WTC11 (cell line): ENCODE results near the gene CALCB. TPM values are rescaled to one million over a fixed set of nuclear protein-coding genes. Genes with fewer than 3 reads are reported as not detected.

ENCODE experiments used
- ATAC-seq: fragments of 200-7000 bp; cut with Tn5 transposase; 2 replicates; pipeline ENCODE4 v1.10.0; 2021; ENCODE audit warnings: mild to moderate bottlenecking, moderate library complexity
- CTCF ChIA-PET: fragments of 300-600 bp; sonication (Branson Sonifier 250); formaldehyde crosslinking; loops from one replicate; lab custom pipeline; 2021; ENCODE audit warnings: antibody characterized with exemption; lab: Charles Lee
- POLR2A ChIA-PET: fragments of 350-600 bp; sonication (Branson Sonifier 250); formaldehyde crosslinking; loops from one replicate; lab custom pipeline; 2021; ENCODE audit warnings: antibody characterized with exemption; lab: Charles Lee
- DNase-seq: peaks from one replicate; pipeline ENCODE4 v3.0.0; 2021; ENCODE audit warnings: low spot score
- H3K27ac Mint-ChIP-seq: 2 replicates; pipeline ENCODE4 v1.8.0; 2021; ENCODE audit warnings: mixed read lengths
- H3K27me3 Mint-ChIP-seq: 2 replicates; pipeline ENCODE4 v1.8.0; 2021; ENCODE audit warnings: low read depth, mild to moderate bottlenecking, moderate library complexity, mixed read lengths
- H3K36me3 Mint-ChIP-seq: 2 replicates; pipeline ENCODE4 v1.8.0; 2021; ENCODE audit warnings: mixed read lengths
- H3K4me1 Mint-ChIP-seq: 2 replicates; pipeline ENCODE4 v1.8.0; 2022; ENCODE audit warnings: mixed read lengths
- H3K4me3 Mint-ChIP-seq: 2 replicates; pipeline ENCODE4 v1.8.0; 2021; ENCODE audit warnings: mild to moderate bottlenecking, moderate library complexity, mixed read lengths
- H3K9me3 Mint-ChIP-seq: 2 replicates; pipeline ENCODE4 v1.8.0; 2021; ENCODE audit warnings: mixed read lengths
- CBFB ChIP-seq: sonication (generic); formaldehyde crosslinking; IDR thresholded peaks from 2 replicates; pipeline ENCODE4 v1.8.1; 2022; ENCODE audit warnings: mild to moderate bottlenecking, low read depth, missing genetic modification reagents
- ELF4 ChIP-seq: sonication (generic); formaldehyde crosslinking; IDR thresholded peaks from 2 replicates; pipeline ENCODE4 v1.8.1; 2022; ENCODE audit warnings: low read depth, mild to moderate bottlenecking, moderate library complexity, missing genetic modification reagents
- FOXK1 ChIP-seq: sonication (generic); formaldehyde crosslinking; IDR thresholded peaks from 2 replicates; pipeline ENCODE4 v1.8.0; 2022; ENCODE audit warnings: mild to moderate bottlenecking, moderate library complexity, missing genetic modification reagents
- FOXP1 ChIP-seq: sonication (generic); formaldehyde crosslinking; IDR thresholded peaks from 2 replicates; pipeline ENCODE4 v1.8.0; 2022; ENCODE audit warnings: missing genetic modification reagents, mild to moderate bottlenecking, moderate library complexity, borderline replicate concordance
- IRF2 ChIP-seq: sonication (generic); formaldehyde crosslinking; IDR thresholded peaks from 2 replicates; pipeline ENCODE4 v1.8.0; 2022; ENCODE audit warnings: low read depth, missing genetic modification reagents, borderline replicate concordance
- JUN ChIP-seq: sonication (generic); formaldehyde crosslinking; IDR thresholded peaks from 2 replicates; pipeline ENCODE4 v1.8.0; 2023; ENCODE audit warnings: mild to moderate bottlenecking, missing genetic modification reagents
- NR2C2 ChIP-seq: sonication (generic); formaldehyde crosslinking; IDR thresholded peaks from 2 replicates; pipeline ENCODE4 v1.8.0; 2022; ENCODE audit warnings: mild to moderate bottlenecking, missing genetic modification reagents
- OVOL2 ChIP-seq: fragments of 250-450 bp; sonication (Bioruptor Pico); IDR thresholded peaks from 2 replicates; pipeline ENCODE4 v1.9.0; 2021; ENCODE audit warnings: mild to moderate bottlenecking, borderline replicate concordance
- PRRX2 ChIP-seq: fragments of 250-450 bp; sonication (Bioruptor Pico); IDR thresholded peaks from 2 replicates; pipeline ENCODE4 v1.8.0; 2021; ENCODE audit warnings: mild to moderate bottlenecking
- RORB ChIP-seq: fragments of 250-450 bp; sonication (Bioruptor Pico); IDR thresholded peaks from 2 replicates; pipeline ENCODE4 v1.9.0; 2021; ENCODE audit warnings: mild to moderate bottlenecking
- SP1 ChIP-seq: sonication (generic); formaldehyde crosslinking; conservative IDR thresholded peaks from 2 replicates; pipeline ENCODE4 v1.8.1; 2022; ENCODE audit warnings: missing genetic modification reagents
- TP53 ChIP-seq: sonication (generic); formaldehyde crosslinking; IDR thresholded peaks from 2 replicates; pipeline ENCODE4 v1.8.1; 2023; ENCODE audit warnings: mild to moderate bottlenecking, missing genetic modification reagents
- USF1 ChIP-seq: sonication (generic); formaldehyde crosslinking; IDR thresholded peaks from 2 replicates; pipeline ENCODE4 v1.8.0; 2022; ENCODE audit warnings: mild to moderate bottlenecking, missing genetic modification reagents
- ZBTB43 ChIP-seq: sonication (generic); formaldehyde crosslinking; IDR thresholded peaks from 2 replicates; pipeline ENCODE4 v1.8.1; 2023; ENCODE audit warnings: mild to moderate bottlenecking, missing genetic modification reagents
- ZNF317 ChIP-seq: sonication (generic); formaldehyde crosslinking; IDR thresholded peaks from 2 replicates; pipeline ENCODE4 v1.8.1; 2023; ENCODE audit warnings: low read depth, mild to moderate bottlenecking, moderate library complexity, missing genetic modification reagents, borderline replicate concordance
- total RNA-seq: library from RNA; stranded (reverse); gene quantifications from 3 replicates; pipeline ENCODE4 v1.2.3, GENCODE V29; 2021
- TF ChIP-seq, protein P1 (sequence below): sonication (generic); formaldehyde crosslinking; IDR thresholded peaks from 2 replicates; pipeline ENCODE4 v1.8.1; 2022; ENCODE audit warnings: mild to moderate bottlenecking, moderate library complexity, missing genetic modification reagents
- TF ChIP-seq, protein P2 (sequence below): sonication (generic); formaldehyde crosslinking; IDR thresholded peaks from 2 replicates; pipeline ENCODE4 v1.8.1; 2022; ENCODE audit warnings: mild to moderate bottlenecking, missing genetic modification reagents, moderate library complexity, borderline replicate concordance
- TF ChIP-seq, protein P3 (sequence below): sonication (generic); formaldehyde crosslinking; IDR thresholded peaks from 2 replicates; pipeline ENCODE4 v1.8.1; 2022; ENCODE audit warnings: missing genetic modification reagents, borderline replicate concordance
- TF ChIP-seq, protein P4 (sequence below): sonication (generic); formaldehyde crosslinking; IDR thresholded peaks from 2 replicates; pipeline ENCODE4 v1.8.1; 2023; ENCODE audit warnings: mild to moderate bottlenecking, missing genetic modification reagents, borderline replicate concordance
- TF ChIP-seq, protein P5 (sequence below): sonication (generic); formaldehyde crosslinking; IDR thresholded peaks from 2 replicates; pipeline ENCODE4 v1.8.1; 2022; ENCODE audit warnings: low read depth, missing genetic modification reagents, borderline replicate concordance

CALCB gene
- total RNA-seq, 1 experiment from 2014 or later: 3.2 TPM

DNA sequence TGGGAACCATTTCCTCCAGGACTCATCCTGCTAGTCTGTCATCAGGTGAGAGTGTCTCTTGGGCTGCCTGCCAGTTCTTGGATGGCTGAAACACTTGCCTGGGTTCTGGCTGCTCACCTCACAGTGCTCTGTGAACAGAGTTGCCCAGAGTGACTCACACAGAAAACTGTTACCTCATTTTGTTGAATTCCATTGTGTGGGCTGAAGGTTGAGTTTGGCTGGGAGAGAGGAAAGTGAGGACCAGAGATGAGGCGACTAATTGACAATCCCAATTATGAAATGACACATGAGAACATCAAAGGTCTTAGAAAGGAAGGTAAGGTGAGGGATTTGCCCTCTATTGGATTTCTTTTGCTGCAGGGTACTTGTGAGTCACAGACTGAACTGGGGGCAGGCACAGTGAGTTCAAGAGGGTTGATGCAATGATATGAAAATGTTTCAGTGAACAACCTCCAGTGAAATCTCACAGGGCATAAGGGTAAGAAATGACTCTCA is 20.2 kb upstream of the CALCB start:
- TF ChIP-seq, protein P1, sequence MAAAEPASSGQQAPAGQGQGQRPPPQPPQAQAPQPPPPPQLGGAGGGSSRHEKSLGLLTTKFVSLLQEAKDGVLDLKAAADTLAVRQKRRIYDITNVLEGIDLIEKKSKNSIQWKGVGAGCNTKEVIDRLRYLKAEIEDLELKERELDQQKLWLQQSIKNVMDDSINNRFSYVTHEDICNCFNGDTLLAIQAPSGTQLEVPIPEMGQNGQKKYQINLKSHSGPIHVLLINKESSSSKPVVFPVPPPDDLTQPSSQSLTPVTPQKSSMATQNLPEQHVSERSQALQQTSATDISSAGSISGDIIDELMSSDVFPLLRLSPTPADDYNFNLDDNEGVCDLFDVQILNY (CRISPR knock-in tag): no peak
- TF ChIP-seq ZBTB43 (CRISPR knock-in tag) (no peak), PRRX2 (no peak), NR2C2 (CRISPR knock-in tag) (no peak), ZNF317 (CRISPR knock-in tag) (no peak), ELF4 (CRISPR knock-in tag) (no peak), RORB (no peak), JUN (CRISPR knock-in tag) (no peak), SP1 (no peak), TP53 (no peak), FOXK1 (CRISPR knock-in tag) (no peak), FOXP1 (CRISPR knock-in tag) (no peak), CBFB (CRISPR knock-in tag) (no peak), IRF2 (CRISPR knock-in tag) (no peak), USF1 (no peak), OVOL2 (CRISPR knock-in tag) (no peak)
- TF ChIP-seq, protein P2, sequence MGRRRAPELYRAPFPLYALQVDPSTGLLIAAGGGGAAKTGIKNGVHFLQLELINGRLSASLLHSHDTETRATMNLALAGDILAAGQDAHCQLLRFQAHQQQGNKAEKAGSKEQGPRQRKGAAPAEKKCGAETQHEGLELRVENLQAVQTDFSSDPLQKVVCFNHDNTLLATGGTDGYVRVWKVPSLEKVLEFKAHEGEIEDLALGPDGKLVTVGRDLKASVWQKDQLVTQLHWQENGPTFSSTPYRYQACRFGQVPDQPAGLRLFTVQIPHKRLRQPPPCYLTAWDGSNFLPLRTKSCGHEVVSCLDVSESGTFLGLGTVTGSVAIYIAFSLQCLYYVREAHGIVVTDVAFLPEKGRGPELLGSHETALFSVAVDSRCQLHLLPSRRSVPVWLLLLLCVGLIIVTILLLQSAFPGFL (CRISPR knock-in tag): no peak
- TF ChIP-seq, protein P3, sequence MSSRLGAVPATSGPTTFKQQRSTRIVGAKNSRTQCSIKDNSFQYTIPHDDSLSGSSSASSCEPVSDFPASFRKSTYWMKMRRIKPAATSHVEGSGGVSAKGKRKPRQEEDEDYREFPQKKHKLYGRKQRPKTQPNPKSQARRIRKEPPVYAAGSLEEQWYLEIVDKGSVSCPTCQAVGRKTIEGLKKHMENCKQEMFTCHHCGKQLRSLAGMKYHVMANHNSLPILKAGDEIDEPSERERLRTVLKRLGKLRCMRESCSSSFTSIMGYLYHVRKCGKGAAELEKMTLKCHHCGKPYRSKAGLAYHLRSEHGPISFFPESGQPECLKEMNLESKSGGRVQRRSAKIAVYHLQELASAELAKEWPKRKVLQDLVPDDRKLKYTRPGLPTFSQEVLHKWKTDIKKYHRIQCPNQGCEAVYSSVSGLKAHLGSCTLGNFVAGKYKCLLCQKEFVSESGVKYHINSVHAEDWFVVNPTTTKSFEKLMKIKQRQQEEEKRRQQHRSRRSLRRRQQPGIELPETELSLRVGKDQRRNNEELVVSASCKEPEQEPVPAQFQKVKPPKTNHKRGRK (CRISPR knock-in tag): no peak
- TF ChIP-seq, protein P4, sequence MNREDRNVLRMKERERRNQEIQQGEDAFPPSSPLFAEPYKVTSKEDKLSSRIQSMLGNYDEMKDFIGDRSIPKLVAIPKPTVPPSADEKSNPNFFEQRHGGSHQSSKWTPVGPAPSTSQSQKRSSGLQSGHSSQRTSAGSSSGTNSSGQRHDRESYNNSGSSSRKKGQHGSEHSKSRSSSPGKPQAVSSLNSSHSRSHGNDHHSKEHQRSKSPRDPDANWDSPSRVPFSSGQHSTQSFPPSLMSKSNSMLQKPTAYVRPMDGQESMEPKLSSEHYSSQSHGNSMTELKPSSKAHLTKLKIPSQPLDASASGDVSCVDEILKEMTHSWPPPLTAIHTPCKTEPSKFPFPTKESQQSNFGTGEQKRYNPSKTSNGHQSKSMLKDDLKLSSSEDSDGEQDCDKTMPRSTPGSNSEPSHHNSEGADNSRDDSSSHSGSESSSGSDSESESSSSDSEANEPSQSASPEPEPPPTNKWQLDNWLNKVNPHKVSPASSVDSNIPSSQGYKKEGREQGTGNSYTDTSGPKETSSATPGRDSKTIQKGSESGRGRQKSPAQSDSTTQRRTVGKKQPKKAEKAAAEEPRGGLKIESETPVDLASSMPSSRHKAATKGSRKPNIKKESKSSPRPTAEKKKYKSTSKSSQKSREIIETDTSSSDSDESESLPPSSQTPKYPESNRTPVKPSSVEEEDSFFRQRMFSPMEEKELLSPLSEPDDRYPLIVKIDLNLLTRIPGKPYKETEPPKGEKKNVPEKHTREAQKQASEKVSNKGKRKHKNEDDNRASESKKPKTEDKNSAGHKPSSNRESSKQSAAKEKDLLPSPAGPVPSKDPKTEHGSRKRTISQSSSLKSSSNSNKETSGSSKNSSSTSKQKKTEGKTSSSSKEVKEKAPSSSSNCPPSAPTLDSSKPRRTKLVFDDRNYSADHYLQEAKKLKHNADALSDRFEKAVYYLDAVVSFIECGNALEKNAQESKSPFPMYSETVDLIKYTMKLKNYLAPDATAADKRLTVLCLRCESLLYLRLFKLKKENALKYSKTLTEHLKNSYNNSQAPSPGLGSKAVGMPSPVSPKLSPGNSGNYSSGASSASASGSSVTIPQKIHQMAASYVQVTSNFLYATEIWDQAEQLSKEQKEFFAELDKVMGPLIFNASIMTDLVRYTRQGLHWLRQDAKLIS (CRISPR knock-in tag): no peak
- TF ChIP-seq, protein P5, sequence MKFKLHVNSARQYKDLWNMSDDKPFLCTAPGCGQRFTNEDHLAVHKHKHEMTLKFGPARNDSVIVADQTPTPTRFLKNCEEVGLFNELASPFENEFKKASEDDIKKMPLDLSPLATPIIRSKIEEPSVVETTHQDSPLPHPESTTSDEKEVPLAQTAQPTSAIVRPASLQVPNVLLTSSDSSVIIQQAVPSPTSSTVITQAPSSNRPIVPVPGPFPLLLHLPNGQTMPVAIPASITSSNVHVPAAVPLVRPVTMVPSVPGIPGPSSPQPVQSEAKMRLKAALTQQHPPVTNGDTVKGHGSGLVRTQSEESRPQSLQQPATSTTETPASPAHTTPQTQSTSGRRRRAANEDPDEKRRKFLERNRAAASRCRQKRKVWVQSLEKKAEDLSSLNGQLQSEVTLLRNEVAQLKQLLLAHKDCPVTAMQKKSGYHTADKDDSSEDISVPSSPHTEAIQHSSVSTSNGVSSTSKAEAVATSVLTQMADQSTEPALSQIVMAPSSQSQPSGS (CRISPR knock-in tag): no peak
- no peaks in the 10 kb centered on the region for H3K27me3 Mint-ChIP-seq
- no peak overlapping the region for H3K4me3 Mint-ChIP-seq
- CTCF ChIA-PET: no interaction called here
- H3K4me1 Mint-ChIP-seq: peaks cover 9% of the 10 kb centered on the region
- POLR2A ChIA-PET: no interaction called here
- H3K27ac Mint-ChIP-seq: no peak overlapping the region
- DNase-seq (no peak), ATAC-seq (no peak)
- H3K9me3 Mint-ChIP-seq: peaks cover 5% of the 10 kb centered on the region
- H3K36me3 Mint-ChIP-seq: no peaks in the 10 kb centered on the region
